Measurements from ENCODE around the gene CDK2AP2.
"Not testable (repeated sequence)": the region's sequence is repeated elsewhere in the genome, so short reads cannot be mapped to it uniquely, and the experiment has no call there.

The CDK2AP2 gene

GRCh38 chr11:67523556-67524479, 15.9 kb upstream of the CDK2AP2 start:
- no peak for DNase-seq

GRCh38 chr11:67522844-67523555, 15.0 kb upstream of the CDK2AP2 start, which contains the start of gene CABP2:
CABP2 (minus strand) TSS chr11:67523446; CDS start chr11:67523326, 120 bp downstream.
- no peak for DNase-seq

GRCh38 chr11:67522338-67522737, 14.4 kb upstream of the CDK2AP2 start:
- DNase-seq, result no peak

- no peak for DNase-seq
Observed at GRCh38 chr11:67521924-67522323, 14.0 kb upstream of the CDK2AP2 start.

- DNase-seq, result no peak
Observed at GRCh38 chr11:67520856-67521824, 13.2 kb upstream of the CDK2AP2 start.

- DNase-seq, result no peak
Observed at GRCh38 chr11:67519726-67520125, 11.8 kb upstream of the CDK2AP2 start.

GRCh38 chr11:67517784-67518552, 10.0 kb upstream of the CDK2AP2 start:
- DNase-seq, result no peak

- DNase-seq, result no peak
Observed at GRCh38 chr11:67516806-67517205, 8.8 kb upstream of the CDK2AP2 start.

GRCh38 chr11:67514116-67514515, 6.2 kb upstream of the CDK2AP2 start:
- no peak for DNase-seq

- DNase-seq, result not testable (repeated sequence)
Observed at GRCh38 chr11:67511558-67511957, 3.6 kb upstream of the CDK2AP2 start.

GRCh38 chr11:67510023-67510345, 2.0 kb upstream of the CDK2AP2 start:
- DNase-seq, result no peak

GRCh38 chr11:67508486-67509121, 642 bp upstream of the CDK2AP2 start:
- peak; percentile 96 for DNase-seq

GRCh38 chr11:67507242-67507863, 609 bp downstream of the CDK2AP2 start:
- DNase-seq, result no peak

GRCh38 chr11:67506426-67507051, 1.4 kb downstream of the CDK2AP2 start:
- no peak for DNase-seq

GRCh38 chr11:67505605-67506396, 2.2 kb downstream of the CDK2AP2 start:
- peak; percentile 73 to 75 for DNase-seq

- DNase-seq, result peak; percentile 41 to 49
Observed at GRCh38 chr11:67504950-67505581, 2.9 kb downstream of the CDK2AP2 start, which contains the start of gene PITPNM1. PITPNM1 (minus strand) TSS chr11:67505363; CDS start chr11:67504180, 1,183 bp downstream.

GRCh38 chr11:67504005-67504949, 3.7 kb downstream of the CDK2AP2 start:
- DNase-seq, result no peak

Measured in Kasumi-1 (cell line).